Hematopoietic multipotent progenitor cell treated with erythropoietin and hydrocortisone succinate and interleukin-3 and kit ligand, for 4 days (in vitro differentiated cells): ENCODE data around the gene FZD2.

ENCODE experiments used
- DNase-seq: peaks from one replicate; pipeline ENCODE4 v3.0.0-alpha.2; 2015

The FZD2 gene

GRCh38 chr17:44610331-44610730 is 53.0 kb downstream of the FZD2 start:
- no peak for DNase-seq
